ENCODE results near the gene ITGB3. TPM values are rescaled to one million over a fixed set of nuclear protein-coding genes. Genes with fewer than 3 reads are reported as not detected.

ITGB3 gene
- total RNA-seq, 1 donor, result 79.9 TPM

DNA sequence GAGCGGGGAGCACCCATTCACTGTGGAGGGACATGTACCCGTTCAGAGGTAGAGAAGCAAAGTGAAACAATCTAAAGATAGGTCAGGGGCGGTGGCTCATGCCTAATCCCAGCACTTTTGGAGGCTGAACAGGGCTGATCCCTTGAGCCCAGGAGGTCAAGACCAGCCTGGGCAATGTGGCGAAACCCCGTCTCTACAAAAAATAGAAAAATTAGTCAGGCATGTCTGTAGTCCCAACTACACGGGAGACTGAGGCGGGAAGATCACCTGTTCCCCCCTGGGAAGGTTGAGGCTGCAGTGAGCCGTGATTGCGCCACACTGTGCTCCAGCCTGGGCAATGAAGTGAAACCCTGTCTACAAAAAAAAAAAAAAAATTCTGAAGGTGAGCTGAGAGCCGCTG lies 22.8 kb upstream of the ITGB3 start:
- H3K4me3 ChIP-seq (ENCODE audit: low read depth, low read length), result no peak overlapping the region
- TF ChIP-seq, protein P1, sequence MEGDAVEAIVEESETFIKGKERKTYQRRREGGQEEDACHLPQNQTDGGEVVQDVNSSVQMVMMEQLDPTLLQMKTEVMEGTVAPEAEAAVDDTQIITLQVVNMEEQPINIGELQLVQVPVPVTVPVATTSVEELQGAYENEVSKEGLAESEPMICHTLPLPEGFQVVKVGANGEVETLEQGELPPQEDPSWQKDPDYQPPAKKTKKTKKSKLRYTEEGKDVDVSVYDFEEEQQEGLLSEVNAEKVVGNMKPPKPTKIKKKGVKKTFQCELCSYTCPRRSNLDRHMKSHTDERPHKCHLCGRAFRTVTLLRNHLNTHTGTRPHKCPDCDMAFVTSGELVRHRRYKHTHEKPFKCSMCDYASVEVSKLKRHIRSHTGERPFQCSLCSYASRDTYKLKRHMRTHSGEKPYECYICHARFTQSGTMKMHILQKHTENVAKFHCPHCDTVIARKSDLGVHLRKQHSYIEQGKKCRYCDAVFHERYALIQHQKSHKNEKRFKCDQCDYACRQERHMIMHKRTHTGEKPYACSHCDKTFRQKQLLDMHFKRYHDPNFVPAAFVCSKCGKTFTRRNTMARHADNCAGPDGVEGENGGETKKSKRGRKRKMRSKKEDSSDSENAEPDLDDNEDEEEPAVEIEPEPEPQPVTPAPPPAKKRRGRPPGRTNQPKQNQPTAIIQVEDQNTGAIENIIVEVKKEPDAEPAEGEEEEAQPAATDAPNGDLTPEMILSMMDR (IDR thresholded peaks at IDR 0.05; ENCODE audit: insufficient read depth, low read depth, low read length), result no peak
- no peak for DNase-seq (ENCODE audit: low read depth)

DNA sequence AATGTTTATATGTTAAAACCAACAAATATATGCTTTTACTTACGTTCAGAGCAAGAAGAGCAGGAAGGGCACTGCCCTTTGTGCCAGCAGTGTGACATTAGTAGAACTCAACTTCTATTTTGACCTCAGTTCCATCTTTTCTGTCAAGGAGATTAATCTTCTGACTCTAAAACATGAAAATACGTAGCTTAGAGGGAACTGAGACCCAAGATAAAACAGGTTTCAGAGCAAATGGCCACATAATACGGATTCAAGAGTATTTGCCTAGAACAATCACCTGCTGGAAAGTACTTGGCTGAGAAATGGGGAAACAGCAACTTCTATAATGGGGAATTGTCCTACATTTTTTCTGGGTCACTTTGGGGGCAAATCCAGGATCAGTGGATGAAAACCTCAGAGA lies 22.3 kb upstream of the ITGB3 start:
- H3K4me3 ChIP-seq (ENCODE audit: low read depth, low read length), result no peak overlapping the region
- TF ChIP-seq, protein P1 (IDR thresholded peaks at IDR 0.05; ENCODE audit: insufficient read depth, low read depth, low read length), result no peak
- DNase-seq (ENCODE audit: low read depth), result no peak

DNA sequence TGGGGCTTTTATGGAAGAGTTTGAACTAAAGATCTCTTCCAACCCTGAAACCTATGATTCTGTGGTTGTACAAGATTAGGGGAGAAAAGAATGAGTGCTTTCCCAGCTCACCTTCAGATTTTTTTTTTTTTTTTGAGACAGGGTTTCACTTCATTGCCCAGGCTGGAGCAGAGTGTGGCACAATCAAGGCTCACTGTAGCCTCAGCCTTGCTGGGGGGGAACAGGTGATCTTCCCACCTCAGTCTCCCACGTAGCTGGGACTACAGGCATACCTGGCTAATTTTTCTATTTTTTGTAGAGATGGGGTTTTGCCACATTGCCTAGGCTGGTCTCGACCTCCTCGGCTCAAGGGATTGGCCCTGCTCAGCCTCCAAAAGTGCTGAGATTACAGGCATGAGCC lies 21.8 kb upstream of the ITGB3 start:
- no peak overlapping the region for H3K4me3 ChIP-seq (ENCODE audit: low read depth, low read length)
- DNase-seq (ENCODE audit: low read depth), result no peak
- TF ChIP-seq, protein P1 (IDR thresholded peaks at IDR 0.05; ENCODE audit: insufficient read depth, low read depth, low read length), result no peak

DNA sequence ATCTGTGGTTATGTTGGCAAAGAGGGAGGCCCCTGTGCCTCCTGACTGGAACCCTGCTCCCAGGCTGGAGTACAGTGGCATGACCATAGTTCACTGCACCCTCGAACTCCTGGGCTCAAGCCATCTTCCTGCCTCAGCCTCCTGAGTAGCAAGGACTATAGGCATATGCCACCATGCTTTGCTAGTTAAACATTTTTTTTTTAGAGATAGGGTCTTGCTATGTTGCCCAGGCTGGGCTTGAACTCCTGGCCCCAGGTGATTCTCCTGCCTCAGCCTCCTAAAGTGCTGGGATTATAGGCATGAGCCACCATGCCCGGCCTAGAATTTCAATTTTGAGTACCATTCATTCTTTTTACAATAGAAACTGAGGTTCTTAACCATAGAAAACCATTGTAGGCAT lies 21.2 kb upstream of the ITGB3 start:
- TF ChIP-seq, protein P1 (IDR thresholded peaks at IDR 0.05; ENCODE audit: insufficient read depth, low read depth, low read length), result no peak
- H3K4me3 ChIP-seq (ENCODE audit: low read depth, low read length), result no peak overlapping the region
- DNase-seq (ENCODE audit: low read depth), result no peak

DNA sequence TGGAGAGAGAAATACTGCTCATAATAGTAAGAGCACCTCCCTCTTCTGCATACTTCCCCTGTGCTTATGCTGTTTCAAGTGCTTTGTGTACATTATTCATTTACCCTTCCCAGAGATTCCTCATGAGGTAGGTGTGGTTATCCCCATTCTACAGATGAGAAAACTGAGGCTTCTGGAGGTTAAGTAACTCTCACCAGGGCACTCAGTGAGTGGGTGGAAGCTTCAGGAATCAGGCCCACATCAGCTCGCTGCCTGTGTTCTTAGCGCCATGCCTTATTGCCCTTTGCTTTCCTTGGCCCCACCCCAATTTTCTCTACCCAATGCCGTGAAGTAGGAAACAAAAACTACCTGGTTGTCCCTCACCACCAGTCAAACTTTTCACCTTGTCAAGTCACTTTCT lies 18.1 kb upstream of the ITGB3 start:
- no peak overlapping the region for H3K4me3 ChIP-seq (ENCODE audit: low read depth, low read length)
- DNase-seq (ENCODE audit: low read depth), result no peak
- TF ChIP-seq, protein P1 (IDR thresholded peaks at IDR 0.05; ENCODE audit: insufficient read depth, low read depth, low read length), result no peak

DNA sequence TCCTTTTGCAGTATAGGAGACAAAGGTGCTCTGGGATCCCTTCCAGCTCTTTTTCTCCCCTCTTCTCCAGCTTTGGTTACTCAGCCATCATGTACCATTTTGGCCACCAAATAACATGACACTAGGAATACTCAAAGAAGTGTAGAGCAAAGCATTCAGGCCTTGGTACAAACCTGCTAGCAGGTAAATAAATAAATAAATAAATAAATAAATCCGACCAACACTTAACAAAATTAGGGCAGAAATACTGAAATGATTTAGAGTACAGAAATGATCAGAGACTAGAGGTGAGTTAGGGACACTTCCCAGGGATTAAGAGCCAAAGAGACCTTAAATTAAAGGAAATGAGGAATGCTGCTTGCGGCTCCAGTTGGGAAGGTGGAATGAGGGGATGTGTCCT lies 17.7 kb upstream of the ITGB3 start:
- TF ChIP-seq, protein P1 (IDR thresholded peaks at IDR 0.05; ENCODE audit: insufficient read depth, low read depth, low read length), result no peak
- no peak for DNase-seq (ENCODE audit: low read depth)
- H3K4me3 ChIP-seq (ENCODE audit: low read depth, low read length), result no peak overlapping the region

DNA sequence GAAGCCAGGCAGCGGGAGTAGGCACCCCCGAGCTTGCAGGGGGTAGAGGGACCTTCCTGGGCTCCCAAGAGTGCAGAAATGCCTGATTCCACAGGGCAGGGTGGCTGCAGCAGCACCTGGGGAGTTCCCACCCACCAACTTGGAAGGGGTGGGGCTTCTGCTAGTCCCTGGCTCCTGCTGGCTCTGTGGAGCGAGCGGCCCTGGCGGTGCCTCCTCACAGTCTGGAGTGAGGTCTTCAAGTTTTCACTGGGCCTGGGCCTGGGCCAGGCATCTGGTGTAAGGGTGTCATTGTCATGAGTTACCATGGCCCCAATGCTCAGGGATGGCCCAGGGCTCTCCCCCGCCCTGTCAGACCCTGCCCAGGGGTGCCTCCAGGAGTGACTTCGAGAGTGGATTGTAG lies 15.8 kb upstream of the ITGB3 start:
- no peak overlapping the region for H3K4me3 ChIP-seq (ENCODE audit: low read depth, low read length)
- TF ChIP-seq, protein P1 (IDR thresholded peaks at IDR 0.05; ENCODE audit: insufficient read depth, low read depth, low read length), result no peak
- DNase-seq (ENCODE audit: low read depth), result no peak

Data from fibroblast of villous mesenchyme (primary cell).